ENCODE data around the gene ZC3H12C. TPM values are rescaled to one million over a fixed set of nuclear protein-coding genes. Genes with fewer than 3 reads are reported as not detected.

ZC3H12C gene
- total RNA-seq, 1 donor from 2014 or later, result 17.0 TPM

- no peak overlapping the region for H3K27ac Mint-ChIP-seq
- TF ChIP-seq, protein P1, sequence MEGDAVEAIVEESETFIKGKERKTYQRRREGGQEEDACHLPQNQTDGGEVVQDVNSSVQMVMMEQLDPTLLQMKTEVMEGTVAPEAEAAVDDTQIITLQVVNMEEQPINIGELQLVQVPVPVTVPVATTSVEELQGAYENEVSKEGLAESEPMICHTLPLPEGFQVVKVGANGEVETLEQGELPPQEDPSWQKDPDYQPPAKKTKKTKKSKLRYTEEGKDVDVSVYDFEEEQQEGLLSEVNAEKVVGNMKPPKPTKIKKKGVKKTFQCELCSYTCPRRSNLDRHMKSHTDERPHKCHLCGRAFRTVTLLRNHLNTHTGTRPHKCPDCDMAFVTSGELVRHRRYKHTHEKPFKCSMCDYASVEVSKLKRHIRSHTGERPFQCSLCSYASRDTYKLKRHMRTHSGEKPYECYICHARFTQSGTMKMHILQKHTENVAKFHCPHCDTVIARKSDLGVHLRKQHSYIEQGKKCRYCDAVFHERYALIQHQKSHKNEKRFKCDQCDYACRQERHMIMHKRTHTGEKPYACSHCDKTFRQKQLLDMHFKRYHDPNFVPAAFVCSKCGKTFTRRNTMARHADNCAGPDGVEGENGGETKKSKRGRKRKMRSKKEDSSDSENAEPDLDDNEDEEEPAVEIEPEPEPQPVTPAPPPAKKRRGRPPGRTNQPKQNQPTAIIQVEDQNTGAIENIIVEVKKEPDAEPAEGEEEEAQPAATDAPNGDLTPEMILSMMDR (IDR thresholded peaks at IDR 0.05; ENCODE audit: unreplicated experiment), result no peak
- H3K27me3 Mint-ChIP-seq (ENCODE audit: low read depth), result no peaks in the 10 kb centered on the region
- H3K36me3 Mint-ChIP-seq, result peaks cover 14% of the 10 kb centered on the region
- peaks cover 18% of the 10 kb centered on the region for H3K4me1 Mint-ChIP-seq
- H3K9me3 Mint-ChIP-seq, result peaks cover 4% of the 10 kb centered on the region
- no peak overlapping the region for H3K4me3 Mint-ChIP-seq
- DNase-seq (ENCODE audit: low spot score in 2 of 2, unreplicated experiment in 2 of 2), result no peak
Observed at GRCh38 chr11:110147962-110148709, 54.9 kb downstream of the ZC3H12C start.

DNA sequence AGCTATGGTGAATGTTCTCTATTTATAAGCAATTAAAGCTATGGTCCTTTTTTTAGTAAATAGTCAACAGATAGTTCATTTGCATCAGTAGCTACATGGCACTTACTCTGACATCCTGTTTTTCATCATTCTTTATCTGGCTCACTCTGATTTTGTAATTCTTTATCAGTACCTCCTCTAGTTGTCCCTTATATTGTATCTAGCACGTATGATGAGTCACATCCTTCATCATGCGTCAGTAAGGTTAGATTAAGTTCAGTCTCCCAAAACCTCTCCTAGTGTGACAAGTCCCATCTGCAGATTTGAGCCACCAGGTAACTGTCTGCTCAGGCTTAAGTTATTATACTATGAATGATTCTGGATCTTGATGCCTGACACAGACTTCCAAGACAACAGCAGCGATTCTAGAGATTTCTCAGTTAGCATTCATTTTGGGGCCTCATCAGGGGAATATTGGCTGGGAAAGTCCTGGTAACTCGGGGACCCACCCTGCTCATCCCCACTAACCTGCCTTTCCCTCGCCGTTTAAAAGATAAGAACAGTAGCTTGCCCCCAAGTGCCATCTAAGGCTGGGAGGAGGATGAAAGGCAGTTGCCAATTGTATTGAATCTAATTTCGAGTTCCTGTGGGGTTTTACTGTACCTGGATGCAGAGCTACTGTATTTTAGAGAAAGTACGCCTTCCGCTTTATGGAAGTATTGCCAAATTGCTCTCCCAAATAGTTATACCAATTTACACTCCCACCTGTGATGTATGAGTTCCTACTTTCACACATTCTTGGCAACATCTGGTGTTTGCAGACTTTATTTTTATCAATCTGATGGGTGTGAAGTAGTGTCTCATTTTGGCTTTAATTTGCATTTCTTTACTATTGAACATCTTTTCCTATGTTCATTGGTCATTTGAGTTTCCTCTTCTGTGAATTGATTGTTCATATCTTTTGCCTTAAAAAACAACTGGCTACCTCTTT, 55.9 kb downstream of the ZC3H12C start:
- no peak overlapping the region for H3K27ac Mint-ChIP-seq
- TF ChIP-seq, protein P1 (IDR thresholded peaks at IDR 0.05; ENCODE audit: unreplicated experiment), result no peak
- H3K4me1 Mint-ChIP-seq, result peaks cover 18% of the 10 kb centered on the region
- DNase-seq (ENCODE audit: low spot score in 2 of 2, unreplicated experiment in 2 of 2), result no peak
- H3K9me3 Mint-ChIP-seq, result peaks cover 4% of the 10 kb centered on the region
- H3K27me3 Mint-ChIP-seq (ENCODE audit: low read depth), result no peaks in the 10 kb centered on the region
- H3K36me3 Mint-ChIP-seq, result peaks cover 17% of the 10 kb centered on the region
- H3K4me3 Mint-ChIP-seq, result no peak overlapping the region

DNA sequence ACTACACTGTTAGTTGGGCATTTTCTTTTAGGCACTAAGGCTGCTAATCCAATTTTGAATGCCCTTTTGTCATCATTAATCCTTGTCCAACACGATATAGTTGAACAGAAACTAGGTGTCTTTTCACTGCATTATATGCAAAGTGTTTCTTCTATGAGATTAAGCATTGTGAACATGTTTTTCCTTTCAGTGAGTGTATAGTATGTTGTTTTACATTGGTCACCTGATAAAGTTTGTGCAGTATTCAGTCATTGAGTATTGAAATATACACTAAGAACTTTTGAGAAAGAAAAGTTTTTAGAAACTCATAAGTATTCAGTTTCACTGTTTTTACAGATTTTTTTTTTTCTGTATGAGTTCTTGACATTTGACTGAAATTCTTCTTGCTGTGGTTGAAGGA, 59.0 kb downstream of the ZC3H12C start:
- Mint-ChIP-seq H3K27ac (peak overlapping the region; percentile 9), H3K27me3 (ENCODE audit: low read depth) (no peaks in the 10 kb centered on the region)

GRCh38 chr11:110153474-110153873, 60.3 kb downstream of the ZC3H12C start:
- Mint-ChIP-seq H3K4me1 (peaks cover 10% of the 10 kb centered on the region), H3K9me3 (no peaks in the 10 kb centered on the region), H3K36me3 (peaks cover 3% of the 10 kb centered on the region), H3K4me3 (no peak overlapping the region), H3K27me3 (ENCODE audit: low read depth) (no peaks in the 10 kb centered on the region), H3K27ac (no peak overlapping the region)
- TF ChIP-seq, protein P1 (IDR thresholded peaks at IDR 0.05; ENCODE audit: unreplicated experiment), result no peak
- no peak for DNase-seq (ENCODE audit: low spot score in 2 of 2, unreplicated experiment in 2 of 2)

More for the DNA sequence above, 59.0 kb downstream of the ZC3H12C start:
- TF ChIP-seq, protein P1 (IDR thresholded peaks at IDR 0.05; ENCODE audit: unreplicated experiment), result no peak
- Mint-ChIP-seq H3K9me3 (no peaks in the 10 kb centered on the region), H3K36me3 (peaks cover 3% of the 10 kb centered on the region), H3K4me3 (no peak overlapping the region), H3K4me1 (peaks cover 18% of the 10 kb centered on the region)
- no peak for DNase-seq (ENCODE audit: low spot score in 2 of 2, unreplicated experiment in 2 of 2)

DNA sequence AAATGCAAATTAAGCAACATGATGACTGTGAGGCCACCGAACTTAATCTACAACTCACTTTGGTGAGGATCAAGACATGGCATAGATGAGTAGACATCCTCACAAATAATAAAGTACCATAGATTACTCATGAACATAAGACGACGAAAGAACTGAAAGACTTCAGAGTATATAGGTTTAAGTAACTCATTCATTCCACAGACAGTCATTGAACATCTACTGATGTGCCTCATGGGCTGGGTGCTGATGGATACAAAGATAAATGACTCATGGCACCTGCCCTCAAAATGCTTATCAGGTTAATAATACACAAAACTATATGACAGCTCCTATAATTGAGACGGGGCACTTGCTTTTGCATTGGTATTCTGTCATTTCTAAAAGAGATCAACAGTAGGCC, 63.3 kb downstream of the ZC3H12C start:
- peaks cover 11% of the 10 kb centered on the region for H3K36me3 Mint-ChIP-seq
- no peaks in the 10 kb centered on the region for H3K4me1 Mint-ChIP-seq
- TF ChIP-seq, protein P1 (IDR thresholded peaks at IDR 0.05; ENCODE audit: unreplicated experiment), result no peak
- H3K27me3 Mint-ChIP-seq (ENCODE audit: low read depth), result no peaks in the 10 kb centered on the region
- H3K4me3 Mint-ChIP-seq, result no peak overlapping the region
- H3K27ac Mint-ChIP-seq, result no peak overlapping the region
- H3K9me3 Mint-ChIP-seq, result no peaks in the 10 kb centered on the region
- DNase-seq (ENCODE audit: low spot score in 2 of 2, unreplicated experiment in 2 of 2), result no peak
